ENCODE data around the gene SLC28A3.

Gene SLC28A3

GRCh38 chr9:84239343-84239742 is 101.2 kb downstream of the SLC28A3 start:
- DNase-seq (ENCODE audit: low read depth): no peak

- DNase-seq (ENCODE audit: low read depth): no peak
Observed at GRCh38 chr9:84238652-84239051, 101.9 kb downstream of the SLC28A3 start.

GRCh38 chr9:84235511-84235910 is 105.0 kb downstream of the SLC28A3 start:
- no peak for DNase-seq (ENCODE audit: low read depth)

GRCh38 chr9:84230355-84231145 is 110.0 kb downstream of the SLC28A3 start:
- DNase-seq (ENCODE audit: low read depth): no peak

- DNase-seq (ENCODE audit: low read depth): no peak
Observed at GRCh38 chr9:84229191-84229590, 111.4 kb downstream of the SLC28A3 start.

- DNase-seq (ENCODE audit: low read depth): no peak
Observed at GRCh38 chr9:84228130-84228720, 112.3 kb downstream of the SLC28A3 start.

- no peak for DNase-seq (ENCODE audit: low read depth)
Observed at GRCh38 chr9:84226126-84226525, 114.4 kb downstream of the SLC28A3 start.

All from stimulated activated CD8-positive, alpha-beta memory T cell treated with anti-CD3 and anti-CD28 coated beads, Interleukin-12 subunit alpha, Interleukin-12 subunit beta, amount 100 ng/mL, for 1 hour (primary cell).